ENCODE measurements around the gene F12.
"Not testable (repeated sequence)": the region's sequence is repeated elsewhere in the genome, so short reads cannot be mapped to it uniquely, and the experiment has no call there.

The F12 gene

GRCh38 chr5:177380805-177381126, 28.6 kb downstream of the F12 start:
- H3K9me3 ChIP-seq (ENCODE audit: control insufficient read depth, low read length), result no peaks in the 10 kb centered on the region
- no peak overlapping the region for H2AFZ ChIP-seq
- H3K79me2 ChIP-seq, result no peaks in the 10 kb centered on the region
- no peak overlapping the region for H3K4me3 ChIP-seq (ENCODE audit: low read depth, low read length)
- no peaks in the 10 kb centered on the region for H3K27me3 ChIP-seq (ENCODE audit: control insufficient read depth, insufficient read depth, low read length)
- H3K27ac ChIP-seq, result no peak overlapping the region
- H3K9ac ChIP-seq, result no peak overlapping the region
- no peaks in the 10 kb centered on the region for H3K36me3 ChIP-seq (ENCODE audit: control insufficient read depth, insufficient read depth, low read length)
- no peak overlapping the region for H3K4me2 ChIP-seq (ENCODE audit: low read length)
- TF ChIP-seq CTCF (IDR thresholded peaks at IDR 0.05), result no peak
- peaks cover 4% of the 10 kb centered on the region for H3K4me1 ChIP-seq

- H3K4me1 ChIP-seq, result peaks cover 4% of the 10 kb centered on the region
- no peak overlapping the region for H3K27ac ChIP-seq
- no peak overlapping the region for H3K4me2 ChIP-seq (ENCODE audit: low read length)
- H3K9ac ChIP-seq, result no peak overlapping the region
- no peak overlapping the region for H2AFZ ChIP-seq
- no peak overlapping the region for H3K4me3 ChIP-seq (ENCODE audit: low read depth, low read length)
- H3K9me3 ChIP-seq (ENCODE audit: control insufficient read depth, low read length), result no peaks in the 10 kb centered on the region
- H3K79me2 ChIP-seq, result no peaks in the 10 kb centered on the region
- no peak for TF ChIP-seq CTCF (IDR thresholded peaks at IDR 0.05)
- no peaks in the 10 kb centered on the region for H3K27me3 ChIP-seq (ENCODE audit: control insufficient read depth, insufficient read depth, low read length)
- no peaks in the 10 kb centered on the region for H3K36me3 ChIP-seq (ENCODE audit: control insufficient read depth, insufficient read depth, low read length)
These were observed 30.2 kb downstream of the F12 start for GRCh38 chr5:177378884-177379883.

- Histone ChIP-seq H3K27ac (no peak overlapping the region), H3K4me1 (peaks cover 4% of the 10 kb centered on the region), H3K79me2 (no peaks in the 10 kb centered on the region), H3K4me2 (ENCODE audit: low read length) (no peak overlapping the region), H3K4me3 (ENCODE audit: low read depth, low read length) (no peak overlapping the region), H3K9me3 (ENCODE audit: control insufficient read depth, low read length) (no peaks in the 10 kb centered on the region), H3K36me3 (ENCODE audit: control insufficient read depth, insufficient read depth, low read length) (no peaks in the 10 kb centered on the region), H2AFZ (no peak overlapping the region), H3K27me3 (ENCODE audit: control insufficient read depth, insufficient read depth, low read length) (no peaks in the 10 kb centered on the region), H3K9ac (no peak overlapping the region)
- no peak for TF ChIP-seq CTCF (IDR thresholded peaks at IDR 0.05)
These were observed 31.2 kb downstream of the F12 start for GRCh38 chr5:177377851-177378776.

GRCh38 chr5:177376107-177376506, 33.3 kb downstream of the F12 start:
- no peak for TF ChIP-seq CTCF (IDR thresholded peaks at IDR 0.05)
- no peak overlapping the region for H2AFZ ChIP-seq
- H3K79me2 ChIP-seq, result no peaks in the 10 kb centered on the region
- peaks cover 3% of the 10 kb centered on the region for H3K4me1 ChIP-seq
- no peak overlapping the region for H3K4me3 ChIP-seq (ENCODE audit: low read depth, low read length)
- no peaks in the 10 kb centered on the region for H3K27me3 ChIP-seq (ENCODE audit: control insufficient read depth, insufficient read depth, low read length)
- H3K36me3 ChIP-seq (ENCODE audit: control insufficient read depth, insufficient read depth, low read length), result no peaks in the 10 kb centered on the region
- H3K9me3 ChIP-seq (ENCODE audit: control insufficient read depth, low read length), result no peaks in the 10 kb centered on the region
- H3K27ac ChIP-seq, result no peak overlapping the region
- H3K9ac ChIP-seq, result no peak overlapping the region
- no peak overlapping the region for H3K4me2 ChIP-seq (ENCODE audit: low read length)

GRCh38 chr5:177375516-177375915, 33.8 kb downstream of the F12 start:
- not testable (repeated sequence) for H2AFZ ChIP-seq; H3K4me3 ChIP-seq (ENCODE audit: low read depth, low read length); H3K27ac ChIP-seq; H3K4me1 ChIP-seq; H3K9ac ChIP-seq; H3K79me2 ChIP-seq; H3K27me3 ChIP-seq (ENCODE audit: control insufficient read depth, insufficient read depth, low read length); H3K9me3 ChIP-seq (ENCODE audit: control insufficient read depth, low read length); H3K4me2 ChIP-seq (ENCODE audit: low read length); H3K36me3 ChIP-seq (ENCODE audit: control insufficient read depth, insufficient read depth, low read length)

Measured in parathyroid adenoma (tissue), 2 donors.